KMS-11 (cell line): ENCODE measurements around the gene ZNHIT1.
"Not testable (repeated sequence)": the region's sequence is repeated elsewhere in the genome, so short reads cannot be mapped to it uniquely, and the experiment has no call there.

Source experiments
- H2AFZ ChIP-seq: fragments of 200-600 bp; sonication (generic); 2 replicates; pipeline ENCODE4 v1.6.1; 2016; ENCODE audit warnings: antibody characterized with exemption, mixed run types, low read depth
- H3K27ac ChIP-seq: fragments of 200-600 bp; sonication (generic); 2 replicates; pipeline ENCODE4 v1.6.1; 2016; ENCODE audit warnings: mild to moderate bottlenecking, mixed run types
- H3K27me3 ChIP-seq: fragments of 200-600 bp; sonication (generic); 2 replicates; pipeline ENCODE4 v1.6.1; 2017; ENCODE audit warnings: mild to moderate bottlenecking, low read depth, mixed run types, moderate library complexity; ENCODE audit not compliant: insufficient read depth
- H3K36me3 ChIP-seq: fragments of 200-600 bp; sonication (generic); 2 replicates; pipeline ENCODE4 v1.6.1; 2017; ENCODE audit warnings: mild to moderate bottlenecking, mixed run types; ENCODE audit not compliant: insufficient read depth
- H3K4me1 ChIP-seq: fragments of 200-600 bp; sonication (generic); 2 replicates; pipeline ENCODE4 v1.6.1; 2016; ENCODE audit warnings: mild to moderate bottlenecking, low read depth, mixed run types; ENCODE audit not compliant: poor library complexity, severe bottlenecking
- H3K4me2 ChIP-seq: fragments of 200-600 bp; sonication (generic); 2 replicates; pipeline ENCODE4 v1.7.0; 2016; ENCODE audit warnings: mild to moderate bottlenecking, mixed run types
- H3K4me3 ChIP-seq: fragments of 200-600 bp; sonication (generic); IDR thresholded peaks from 2 replicates; pipeline ENCODE4 v1.6.1; 2017; ENCODE audit warnings: low read depth, low read length, mixed read lengths; ENCODE audit not compliant: insufficient read depth
- H3K79me2 ChIP-seq: fragments of 200-600 bp; sonication (generic); 2 replicates; pipeline ENCODE4 v1.6.1; 2016; ENCODE audit warnings: low read depth, mixed run types; ENCODE audit not compliant: insufficient read depth
- H3K9ac ChIP-seq: fragments of 200-600 bp; sonication (generic); 2 replicates; pipeline ENCODE4 v1.6.1; 2016; ENCODE audit warnings: mild to moderate bottlenecking, mixed run types
- H4K20me1 ChIP-seq: fragments of 200-600 bp; sonication (generic); 2 replicates; pipeline ENCODE4 v1.6.1; 2016; ENCODE audit warnings: mild to moderate bottlenecking, mixed run types; ENCODE audit not compliant: insufficient read depth
- CTCF ChIP-seq: fragments of 200-600 bp; sonication (generic); conservative IDR thresholded peaks from 2 replicates; pipeline ENCODE4 v1.6.1; 2017; ENCODE audit warnings: low read depth, mild to moderate bottlenecking, antibody characterized with exemption, low read length, moderate library complexity, mixed read lengths

Gene ZNHIT1

GRCh38 chr7:101195884-101196283, 22.1 kb upstream of the ZNHIT1 start:
- H3K79me2 ChIP-seq, result no peaks in the 10 kb centered on the region
- H4K20me1 ChIP-seq, result no peaks in the 10 kb centered on the region
- TF ChIP-seq CTCF, result no peak
- H3K4me3 ChIP-seq, result no peak overlapping the region
- no peaks in the 10 kb centered on the region for H3K36me3 ChIP-seq
- H3K4me1 ChIP-seq, result no peaks in the 10 kb centered on the region
- peaks cover 78% of the 10 kb centered on the region for H3K27me3 ChIP-seq
- H2AFZ ChIP-seq, result no peak overlapping the region
- no peak overlapping the region for H3K4me2 ChIP-seq
- no peak overlapping the region for H3K27ac ChIP-seq
- no peak overlapping the region for H3K9ac ChIP-seq

GRCh38 chr7:101197991-101198390, 20.0 kb upstream of the ZNHIT1 start:
- no peak for TF ChIP-seq CTCF
- Histone ChIP-seq H3K4me2 (no peak overlapping the region), H4K20me1 (no peaks in the 10 kb centered on the region), H3K27ac (no peak overlapping the region), H3K4me1 (no peaks in the 10 kb centered on the region), H3K27me3 (peaks cover 77% of the 10 kb centered on the region), H3K36me3 (no peaks in the 10 kb centered on the region), H2AFZ (no peak overlapping the region), H3K9ac (no peak overlapping the region), H3K79me2 (no peaks in the 10 kb centered on the region), H3K4me3 (no peak overlapping the region)

- H3K27ac ChIP-seq, result no peak overlapping the region
- no peaks in the 10 kb centered on the region for H3K36me3 ChIP-seq
- H3K79me2 ChIP-seq, result no peaks in the 10 kb centered on the region
Measured at GRCh38 chr7:101198476-101198875, 19.5 kb upstream of the ZNHIT1 start.

GRCh38 chr7:101199522-101199921, 18.4 kb upstream of the ZNHIT1 start:
- H3K27ac ChIP-seq, H3K4me1 ChIP-seq, H3K4me3 ChIP-seq, H3K79me2 ChIP-seq, H3K4me2 ChIP-seq, H3K9ac ChIP-seq, H3K36me3 ChIP-seq, H4K20me1 ChIP-seq, H2AFZ ChIP-seq: not testable (repeated sequence)
- peaks cover 74% of the 10 kb centered on the region for H3K27me3 ChIP-seq

More at GRCh38 chr7:101198476-101198875, 19.5 kb upstream of the ZNHIT1 start:
- no peaks in the 10 kb centered on the region for H3K4me1 ChIP-seq
- no peak overlapping the region for H3K4me3 ChIP-seq
- no peak overlapping the region for H3K9ac ChIP-seq
- no peak overlapping the region for H3K4me2 ChIP-seq
- H2AFZ ChIP-seq, result no peak overlapping the region
- peaks cover 76% of the 10 kb centered on the region for H3K27me3 ChIP-seq
- no peak for TF ChIP-seq CTCF
- H4K20me1 ChIP-seq, result no peaks in the 10 kb centered on the region

- Histone ChIP-seq H3K4me1 (no peaks in the 10 kb centered on the region), H3K27ac (no peak overlapping the region), H3K27me3 (peaks cover 65% of the 10 kb centered on the region), H3K36me3 (no peaks in the 10 kb centered on the region), H3K9ac (no peak overlapping the region), H4K20me1 (no peaks in the 10 kb centered on the region), H3K4me3 (no peak overlapping the region), H3K79me2 (no peaks in the 10 kb centered on the region), H2AFZ (no peak overlapping the region), H3K4me2 (no peak overlapping the region)
- no peak for TF ChIP-seq CTCF
Measured at GRCh38 chr7:101200504-101200861, 17.5 kb upstream of the ZNHIT1 start.
